ENCODE data around the gene TUBGCP4. TPM values are rescaled to one million over a fixed set of nuclear protein-coding genes. Genes with fewer than 3 reads are reported as not detected.

Gene TUBGCP4
- total RNA-seq, 1 donor from 2014 or later: 38.2 TPM

DNA sequence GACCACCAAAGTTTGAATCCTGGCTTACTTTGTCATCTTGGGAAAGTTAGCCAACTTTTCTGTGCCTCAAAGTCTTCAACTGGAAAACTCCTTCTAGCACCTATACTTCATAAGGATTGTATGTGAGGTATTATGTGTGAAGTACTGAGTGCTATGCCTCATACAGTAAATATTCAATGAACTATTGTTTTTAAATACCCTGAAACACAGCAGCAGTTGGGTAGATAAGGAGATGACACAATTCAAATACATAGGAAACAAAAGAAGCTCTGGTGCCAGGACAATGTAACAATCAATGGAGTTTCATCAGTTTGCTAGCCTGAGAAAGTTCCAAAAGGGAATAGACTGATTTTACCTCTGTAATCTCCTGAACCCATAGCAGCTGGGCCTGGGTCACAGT is 43.3 kb downstream of the TUBGCP4 start:
- no peaks in the 10 kb centered on the region for H3K9me3 Mint-ChIP-seq
- H3K27me3 Mint-ChIP-seq (ENCODE audit: low read depth): no peaks in the 10 kb centered on the region
- no peaks in the 10 kb centered on the region for H3K4me1 Mint-ChIP-seq
- no peak for DNase-seq (ENCODE audit: low read depth, low spot score)
- TF ChIP-seq, protein P1, sequence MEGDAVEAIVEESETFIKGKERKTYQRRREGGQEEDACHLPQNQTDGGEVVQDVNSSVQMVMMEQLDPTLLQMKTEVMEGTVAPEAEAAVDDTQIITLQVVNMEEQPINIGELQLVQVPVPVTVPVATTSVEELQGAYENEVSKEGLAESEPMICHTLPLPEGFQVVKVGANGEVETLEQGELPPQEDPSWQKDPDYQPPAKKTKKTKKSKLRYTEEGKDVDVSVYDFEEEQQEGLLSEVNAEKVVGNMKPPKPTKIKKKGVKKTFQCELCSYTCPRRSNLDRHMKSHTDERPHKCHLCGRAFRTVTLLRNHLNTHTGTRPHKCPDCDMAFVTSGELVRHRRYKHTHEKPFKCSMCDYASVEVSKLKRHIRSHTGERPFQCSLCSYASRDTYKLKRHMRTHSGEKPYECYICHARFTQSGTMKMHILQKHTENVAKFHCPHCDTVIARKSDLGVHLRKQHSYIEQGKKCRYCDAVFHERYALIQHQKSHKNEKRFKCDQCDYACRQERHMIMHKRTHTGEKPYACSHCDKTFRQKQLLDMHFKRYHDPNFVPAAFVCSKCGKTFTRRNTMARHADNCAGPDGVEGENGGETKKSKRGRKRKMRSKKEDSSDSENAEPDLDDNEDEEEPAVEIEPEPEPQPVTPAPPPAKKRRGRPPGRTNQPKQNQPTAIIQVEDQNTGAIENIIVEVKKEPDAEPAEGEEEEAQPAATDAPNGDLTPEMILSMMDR (conservative IDR thresholded peaks at IDR 0.05): no peak
- H3K4me3 Mint-ChIP-seq: no peak overlapping the region
- H3K36me3 Mint-ChIP-seq (ENCODE audit: low read depth): peaks cover 36% of the 10 kb centered on the region
- no peak overlapping the region for H3K27ac Mint-ChIP-seq (ENCODE audit: unreplicated experiment)

DNA sequence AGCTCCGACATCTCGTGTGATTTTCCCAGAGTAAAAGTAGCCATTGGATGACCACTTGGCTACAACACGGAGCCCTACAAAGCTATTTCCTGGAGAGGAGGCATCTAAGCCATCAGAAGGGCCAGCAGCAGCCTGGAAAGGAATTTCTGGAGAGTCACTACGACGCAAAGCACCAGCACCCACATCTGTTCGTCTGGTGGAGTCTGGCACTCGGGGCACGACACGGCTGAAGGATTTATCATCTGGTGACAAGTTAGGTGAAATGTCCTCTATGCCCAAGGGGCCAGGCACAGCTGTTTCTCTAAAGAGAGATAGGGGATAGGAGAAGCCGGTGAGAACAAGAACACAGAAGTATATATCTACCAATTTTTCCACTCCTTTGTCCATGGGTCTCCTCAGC is 49.5 kb downstream of the TUBGCP4 start:
- peaks cover 23% of the 10 kb centered on the region for H3K36me3 Mint-ChIP-seq (ENCODE audit: low read depth)
- H3K4me1 Mint-ChIP-seq: no peaks in the 10 kb centered on the region
- no peak overlapping the region for H3K4me3 Mint-ChIP-seq
- H3K27me3 Mint-ChIP-seq (ENCODE audit: low read depth): no peaks in the 10 kb centered on the region
- H3K27ac Mint-ChIP-seq (ENCODE audit: unreplicated experiment): peak overlapping the region; percentile 2
- TF ChIP-seq, protein P1 (conservative IDR thresholded peaks at IDR 0.05): no peak
- no peak for DNase-seq (ENCODE audit: low read depth, low spot score)
- H3K9me3 Mint-ChIP-seq: no peaks in the 10 kb centered on the region

DNA sequence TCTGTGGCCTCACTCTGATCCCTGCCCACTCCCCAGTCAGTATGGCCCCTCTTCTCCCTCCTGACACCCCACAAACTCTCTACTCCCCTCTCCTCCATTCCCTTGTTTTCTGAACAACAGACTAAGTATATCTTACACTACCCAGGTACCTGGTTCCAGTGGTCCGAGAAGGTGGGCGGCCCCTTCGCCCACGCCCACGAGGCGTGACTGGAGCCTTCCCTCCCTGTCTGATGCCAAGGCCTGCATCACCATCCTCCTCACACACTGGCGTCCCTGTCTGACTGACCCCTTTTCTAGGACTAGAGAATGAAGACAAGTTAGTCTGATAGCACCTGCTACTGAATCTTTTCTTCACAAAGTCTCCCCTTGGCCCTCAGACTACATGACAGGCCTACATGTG is 50.0 kb downstream of the TUBGCP4 start:
- TF ChIP-seq, protein P1 (conservative IDR thresholded peaks at IDR 0.05): no peak
- H3K27ac Mint-ChIP-seq (ENCODE audit: unreplicated experiment): peak overlapping the region; percentile 2
- H3K9me3 Mint-ChIP-seq: no peaks in the 10 kb centered on the region
- H3K27me3 Mint-ChIP-seq (ENCODE audit: low read depth): no peaks in the 10 kb centered on the region
- peaks cover 23% of the 10 kb centered on the region for H3K36me3 Mint-ChIP-seq (ENCODE audit: low read depth)
- DNase-seq (ENCODE audit: low read depth, low spot score): no peak
- no peaks in the 10 kb centered on the region for H3K4me1 Mint-ChIP-seq
- no peak overlapping the region for H3K4me3 Mint-ChIP-seq

DNA sequence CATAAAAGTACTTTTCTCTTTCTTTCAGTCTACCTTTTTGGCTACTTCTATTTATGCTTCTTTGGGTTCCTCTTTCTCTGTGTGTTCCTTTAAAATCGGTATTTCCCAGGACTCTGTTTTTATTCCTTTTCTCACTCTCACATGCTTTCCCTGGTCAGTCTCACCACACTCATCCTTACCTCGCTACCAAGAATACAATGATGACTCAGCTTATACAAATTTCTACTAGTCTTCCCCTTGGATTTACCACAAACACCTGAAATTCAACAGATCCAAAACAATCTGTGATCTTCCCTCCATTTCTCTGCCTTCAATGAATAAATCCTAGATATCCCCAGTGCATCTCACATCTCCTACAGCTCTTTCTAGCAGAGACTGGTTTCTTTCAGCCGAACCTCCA is 52.9 kb downstream of the TUBGCP4 start:
- Mint-ChIP-seq H3K9me3 (no peaks in the 10 kb centered on the region), H3K27me3 (ENCODE audit: low read depth) (no peaks in the 10 kb centered on the region), H3K27ac (ENCODE audit: unreplicated experiment) (no peak overlapping the region), H3K4me1 (no peaks in the 10 kb centered on the region), H3K36me3 (ENCODE audit: low read depth) (peaks cover 24% of the 10 kb centered on the region), H3K4me3 (no peak overlapping the region)
- DNase-seq (ENCODE audit: low read depth, low spot score): no peak
- TF ChIP-seq, protein P1 (conservative IDR thresholded peaks at IDR 0.05): no peak

DNA sequence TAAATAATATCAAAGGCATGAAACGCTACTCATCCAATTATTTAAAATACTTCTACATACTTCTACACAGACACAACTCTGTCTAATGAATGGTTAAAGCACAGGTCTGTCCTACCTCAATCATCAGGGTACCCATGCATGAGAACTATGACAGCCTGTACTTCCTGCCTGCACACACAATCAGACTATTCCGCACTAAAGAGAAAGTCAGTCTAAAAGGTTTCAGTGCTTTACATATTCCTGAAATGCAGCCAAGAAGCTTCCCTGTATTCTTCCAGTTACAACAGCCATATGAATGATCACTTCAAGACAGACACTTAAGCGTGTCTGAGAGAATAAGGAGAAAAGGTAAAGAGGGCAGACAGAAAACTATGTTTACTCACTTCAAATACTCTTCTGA is 58.8 kb downstream of the TUBGCP4 start:
- H3K36me3 Mint-ChIP-seq (ENCODE audit: low read depth): peaks cover 16% of the 10 kb centered on the region
- no peak overlapping the region for H3K4me3 Mint-ChIP-seq
- TF ChIP-seq, protein P1 (conservative IDR thresholded peaks at IDR 0.05): no peak
- no peaks in the 10 kb centered on the region for H3K9me3 Mint-ChIP-seq
- no peaks in the 10 kb centered on the region for H3K4me1 Mint-ChIP-seq
- H3K27ac Mint-ChIP-seq (ENCODE audit: unreplicated experiment): no peak overlapping the region
- H3K27me3 Mint-ChIP-seq (ENCODE audit: low read depth): no peaks in the 10 kb centered on the region
- no peak for DNase-seq (ENCODE audit: low read depth, low spot score)

DNA sequence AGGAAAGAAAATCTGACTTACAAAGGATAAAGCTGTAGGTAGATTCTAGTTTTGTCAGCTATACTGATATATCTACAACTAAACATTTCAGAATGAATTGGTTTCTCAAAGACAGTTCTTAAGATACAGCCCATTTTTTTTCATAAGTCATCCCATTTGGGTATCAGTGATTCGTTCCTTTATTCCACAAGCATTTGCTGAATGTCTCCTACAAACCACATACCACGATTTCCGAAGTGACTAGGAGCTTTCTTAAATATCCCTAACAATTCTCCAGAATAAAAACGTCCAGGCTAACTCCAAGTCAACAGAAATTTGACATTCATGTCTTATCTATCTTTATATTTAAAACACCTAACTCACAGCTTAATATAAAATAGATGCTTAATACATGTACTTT is 62.3 kb downstream of the TUBGCP4 start:
- no peak for DNase-seq (ENCODE audit: low read depth, low spot score)
- Mint-ChIP-seq H3K36me3 (ENCODE audit: low read depth) (peaks cover 6% of the 10 kb centered on the region), H3K9me3 (no peaks in the 10 kb centered on the region), H3K27ac (ENCODE audit: unreplicated experiment) (no peak overlapping the region), H3K4me1 (no peaks in the 10 kb centered on the region), H3K27me3 (ENCODE audit: low read depth) (no peaks in the 10 kb centered on the region), H3K4me3 (no peak overlapping the region)
- TF ChIP-seq, protein P1 (conservative IDR thresholded peaks at IDR 0.05): no peak

Data from neural crest cell (in vitro differentiated cells).